C4-2B (cell line): Measurements from ENCODE around the gene FBXO34.
"Not testable (repeated sequence)": the region's sequence is repeated elsewhere in the genome, so short reads cannot be mapped to it uniquely, and the experiment has no call there.

Experiments used
- CTCF ChIP-seq: fragments of 450-650 bp; conservative IDR thresholded peaks from 2 replicates; pipeline ENCODE4 v1.5.1; 2017; ENCODE audit warnings: mild to moderate bottlenecking
- ZFX ChIP-seq: fragments of 450-650 bp; IDR thresholded peaks from 2 replicates; pipeline ENCODE4 v1.6.1; 2017

GRCh38 chr14:55383056-55383466, 111.8 kb downstream of the FBXO34 start:
- not testable (repeated sequence) for TF ChIP-seq CTCF, ZFX
